Ovary (tissue), 3 donors: ENCODE measurements around the gene SLC16A9.

Experiments used
- CTCF ChIP-seq, 3 donors: fragments of 450-650 bp in 2 of 3; fragments of 200-600 bp in 1 of 3; IDR thresholded peaks; one replicate each; pipeline versions ENCODE4 v1.5.1 to v1.8.0; 2016 to 2022; ENCODE audit warnings: antibody characterized with exemption in 3 of 3, mild to moderate bottlenecking in 1 of 3
- EP300 ChIP-seq: sonication (generic); formaldehyde crosslinking; IDR thresholded peaks from one replicate; pipeline ENCODE4 v1.6.1; 2017; ENCODE audit warnings: antibody characterized with exemption
- POLR2A ChIP-seq: fragments of 450-650 bp; IDR thresholded peaks from one replicate; pipeline ENCODE4 v1.6.1; 2017; ENCODE audit warnings: antibody characterized with exemption, mild to moderate bottlenecking, moderate library complexity
- donor health status: DM: no; HTN: no; CAD: no.

- no peak for TF ChIP-seq EP300
- no peak for TF ChIP-seq CTCF (IDR thresholded peaks at IDR 0.05)
- TF ChIP-seq POLR2A, result no peak
Measured at GRCh38 chr10:59750155-59750945, 40.7 kb upstream of the SLC16A9 start.
